ENCODE measurements around the gene SMAP2. TPM values are rescaled to one million over a fixed set of nuclear protein-coding genes. Genes with fewer than 3 reads are reported as not detected.

The SMAP2 gene
- total and polyA plus RNA-seq, 10 of the 15 experiments (the other 5 are each of a cell fraction or from before 2014, with no cell fraction given) = 33.4 to 177 (median 105) TPM

DNA sequence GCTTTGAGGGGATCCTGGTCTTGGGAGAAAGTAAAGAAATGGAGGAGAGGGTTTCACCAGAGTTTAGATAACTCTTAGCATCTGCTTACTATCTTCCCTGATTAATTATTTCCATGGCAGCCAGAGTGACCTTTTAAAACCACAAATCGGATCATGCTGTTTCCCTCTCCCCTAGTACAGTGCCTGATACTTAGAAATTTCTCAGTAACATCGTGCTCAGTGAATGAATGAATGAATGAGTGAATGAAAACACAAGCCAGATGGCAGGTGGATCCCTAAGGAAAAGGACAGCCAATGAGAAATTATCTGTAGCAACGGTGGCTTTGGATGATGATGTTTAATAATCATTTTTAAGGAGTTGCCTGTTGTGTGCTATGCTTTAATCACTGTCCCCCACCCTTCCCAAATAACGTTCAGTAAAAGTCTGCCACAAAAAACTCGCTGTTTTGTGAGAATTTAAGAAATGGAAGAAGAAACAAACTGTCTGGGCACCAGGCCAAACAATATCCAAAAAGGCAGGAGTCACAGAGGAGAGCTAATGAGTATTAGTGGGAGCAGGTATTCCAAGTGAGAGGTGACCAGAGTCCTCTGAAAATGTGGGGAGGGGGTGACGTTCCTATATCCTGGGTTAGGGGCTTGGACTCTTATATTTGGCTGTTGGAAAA is 737 bp upstream of the SMAP2 start:
- Histone ChIP-seq H3K4me1 (ENCODE audit: control insufficient read depth, insufficient read depth, low read length) (peaks cover 9% of the 10 kb centered on the region), H2AFZ (ENCODE audit: control insufficient read depth, low read depth, low read length) (peak overlapping the region; percentile 61), H3K4me2 (ENCODE audit: control insufficient read depth, insufficient read depth) (peak overlapping the region; percentile 32; the same call in 1 of the 2 replicates), H3K27me3 (replicated peaks in 1 of 2; ENCODE audit: control insufficient read depth in 2 of 2, insufficient read depth in 2 of 2, low read length in 1 of 2) (no peaks in the 10 kb centered on the region), H3K9me3 (replicated peaks; ENCODE audit: control insufficient read depth, insufficient read depth, low read length) (no peaks in the 10 kb centered on the region), H3K4me3 (peak overlapping the region; percentile 47; the same call in 1 of the 2 replicates), H3K79me2 (ENCODE audit: control insufficient read depth, insufficient read depth, low read length) (peaks cover 42% of the 10 kb centered on the region), H3K27ac (ENCODE audit: control insufficient read depth, insufficient read depth) (no peak overlapping the region), H3K9ac (ENCODE audit: control insufficient read depth, insufficient read depth, low read length) (no peak overlapping the region), H4K20me1 (ENCODE audit: control insufficient read depth, insufficient read depth) (no peaks in the 10 kb centered on the region), H3K36me3 (ENCODE audit: control insufficient read depth in 2 of 2, insufficient read depth in 2 of 2, low read length in 1 of 2) (peaks cover 0 to 3% of the 10 kb centered on the region in 2 experiments; a peak in 1 of 4 replicates)
- TF ChIP-seq ZNF622 (IDR thresholded peaks at IDR 0.05) (no peak), ZNF24 (IDR thresholded peaks at IDR 0.05) (0 out of 2 replicates have a peak, but pooled peaks have one; percentile 45)
- ChIA-PET POLR2A (interaction anchor here (0.8 to 6.0 kb wide), 8 partner anchors 9 to 220 kb away, joined by 3 to 105 read pairs (median 7); no protein-coding TSS in a partner anchor), CTCF (interaction anchor here (0.6 to 4.4 kb wide), 16 partner anchors 8 to 604 kb away, joined by 3 to 39 read pairs (median 4); no protein-coding TSS in a partner anchor), RAD21 (ENCODE audit: unreplicated experiment) (interaction anchor here (0.7 to 3.1 kb wide), 13 partner anchors 8 to 229 kb away, joined by 3 to 59 read pairs (median 7); no protein-coding TSS in a partner anchor), SMC1A (ENCODE audit: uncharacterized antibody, unreplicated experiment) (interaction anchor here (0.7 to 5.2 kb wide), 10 partner anchors 8 to 220 kb away, joined by 3 to 62 read pairs (median 14); no protein-coding TSS in a partner anchor)
- 41% methylated on average over 6 of the region's 6 CpGs for WGBS (ENCODE audit: insufficient coverage, insufficient replicate concordance, low lambda C conversion rate, missing lambda C conversion rate)
- in situ Hi-C loops (cut with MboI) = no loop called here
- intact Hi-C loops (cut with micrococcal nuclease; ENCODE audit: unreplicated experiment) = no loop called here
- FAIRE-seq = no peak
- no peak for DNase-seq (ENCODE audit: low read depth, low spot score)
- BruUV-seq (replicated peaks) = no TSS peak
- ATAC-seq = no peak

DNA sequence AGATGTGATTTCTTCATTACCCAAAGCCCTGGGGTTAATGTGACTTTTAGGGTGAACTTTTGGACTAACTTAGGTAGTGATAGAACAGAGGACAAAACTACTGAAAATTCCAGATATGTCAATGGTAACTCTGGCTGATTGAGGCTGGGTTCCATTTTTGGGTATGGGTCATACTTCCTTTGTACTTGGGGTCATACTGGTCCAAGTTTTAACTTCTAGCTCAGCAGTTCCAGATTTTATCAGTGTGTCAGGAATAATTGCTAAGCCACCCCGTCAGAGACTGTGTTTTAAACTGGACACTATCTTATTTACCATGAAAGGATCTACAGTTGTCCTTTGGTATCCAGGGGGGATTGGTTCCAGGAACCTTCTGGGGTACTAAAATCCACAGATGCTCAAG is 4.0 kb downstream of the SMAP2 start:
- no peaks in the 10 kb centered on the region for H3K9me3 ChIP-seq (replicated peaks; ENCODE audit: control insufficient read depth, insufficient read depth, low read length)
- CTCF ChIA-PET = interaction anchor here (0.8 to 18.7 kb wide), 5 partner anchors 14 to 191 kb away, joined by 3 to 271 read pairs (median 5); no protein-coding TSS in a partner anchor
- SMC1A ChIA-PET (ENCODE audit: uncharacterized antibody, unreplicated experiment) = interaction anchor here (1.0 to 18.1 kb wide), 7 partner anchors 9 to 224 kb away, joined by 3 to 426 read pairs (median 6); no protein-coding TSS in a partner anchor
- peak overlapping the region; percentile 47; the same call in 1 of the 2 replicates for H3K4me3 ChIP-seq
- peak overlapping the region; percentile 52 for H3K9ac ChIP-seq (ENCODE audit: control insufficient read depth, insufficient read depth, low read length)
- peaks cover 89% of the 10 kb centered on the region for H3K79me2 ChIP-seq (ENCODE audit: control insufficient read depth, insufficient read depth, low read length)
- intact Hi-C loops (cut with micrococcal nuclease; ENCODE audit: unreplicated experiment) = no loop called here
- no peak for DNase-seq (ENCODE audit: low read depth, low spot score)
- FAIRE-seq = no peak
- BruUV-seq (replicated peaks) = no TSS peak
- in situ Hi-C loops (cut with MboI) = no loop called here
- no peak for ATAC-seq
- no peaks in the 10 kb centered on the region for H4K20me1 ChIP-seq (ENCODE audit: control insufficient read depth, insufficient read depth)
- H2AFZ ChIP-seq (ENCODE audit: control insufficient read depth, low read depth, low read length) = no peak overlapping the region
- peak overlapping the region; percentile 68 for H3K27ac ChIP-seq (ENCODE audit: control insufficient read depth, insufficient read depth)
- peaks cover 0 to 15% of the 10 kb centered on the region in 2 experiments; a peak in 2 of 4 replicates for H3K36me3 ChIP-seq (ENCODE audit: control insufficient read depth in 2 of 2, insufficient read depth in 2 of 2, low read length in 1 of 2)
- POLR2A ChIA-PET = interaction anchor here (0.6 to 6.0 kb wide), 7 partner anchors 7 to 74 kb away, joined by 3 to 105 read pairs (median 5); partner anchors contain the start of gene COL9A2
- H3K4me1 ChIP-seq (ENCODE audit: control insufficient read depth, insufficient read depth, low read length) = peaks cover 39% of the 10 kb centered on the region
- WGBS (ENCODE audit: insufficient coverage, insufficient replicate concordance, low lambda C conversion rate, missing lambda C conversion rate) = 35% methylated on average over 1 of the region's 1 CpG
- no peaks in the 10 kb centered on the region for H3K27me3 ChIP-seq (replicated peaks in 1 of 2; ENCODE audit: control insufficient read depth in 2 of 2, insufficient read depth in 2 of 2, low read length in 1 of 2)
- H3K4me2 ChIP-seq (ENCODE audit: control insufficient read depth, insufficient read depth) = peak overlapping the region; percentile 75
- RAD21 ChIA-PET (ENCODE audit: unreplicated experiment) = interaction anchor here (0.8 to 2.1 kb wide), 6 partner anchors 9 to 64 kb away, joined by 3 to 13 read pairs (median 6); no protein-coding TSS in a partner anchor
- TF ChIP-seq CHD2 (IDR thresholded peaks at IDR 0.05; ENCODE audit: borderline replicate concordance, low read depth, low read length) (no peak), CBX5 (IDR thresholded peaks at IDR 0.05; ENCODE audit: low read depth) (no peak), SMAD5 (IDR thresholded peaks at IDR 0.05; ENCODE audit: low read depth) (no peak), ZSCAN29 (IDR thresholded peaks at IDR 0.05) (no peak)
- TF ChIP-seq, protein P1, sequence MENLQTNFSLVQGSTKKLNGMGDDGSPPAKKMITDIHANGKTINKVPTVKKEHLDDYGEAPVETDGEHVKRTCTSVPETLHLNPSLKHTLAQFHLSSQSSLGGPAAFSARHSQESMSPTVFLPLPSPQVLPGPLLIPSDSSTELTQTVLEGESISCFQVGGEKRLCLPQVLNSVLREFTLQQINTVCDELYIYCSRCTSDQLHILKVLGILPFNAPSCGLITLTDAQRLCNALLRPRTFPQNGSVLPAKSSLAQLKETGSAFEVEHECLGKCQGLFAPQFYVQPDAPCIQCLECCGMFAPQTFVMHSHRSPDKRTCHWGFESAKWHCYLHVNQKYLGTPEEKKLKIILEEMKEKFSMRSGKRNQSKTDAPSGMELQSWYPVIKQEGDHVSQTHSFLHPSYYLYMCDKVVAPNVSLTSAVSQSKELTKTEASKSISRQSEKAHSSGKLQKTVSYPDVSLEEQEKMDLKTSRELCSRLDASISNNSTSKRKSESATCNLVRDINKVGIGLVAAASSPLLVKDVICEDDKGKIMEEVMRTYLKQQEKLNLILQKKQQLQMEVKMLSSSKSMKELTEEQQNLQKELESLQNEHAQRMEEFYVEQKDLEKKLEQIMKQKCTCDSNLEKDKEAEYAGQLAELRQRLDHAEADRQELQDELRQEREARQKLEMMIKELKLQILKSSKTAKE (IDR thresholded peaks at IDR 0.05; ENCODE audit: low read depth, poor library complexity, severe bottlenecking) = no peak
- TF ChIP-seq, protein P2, sequence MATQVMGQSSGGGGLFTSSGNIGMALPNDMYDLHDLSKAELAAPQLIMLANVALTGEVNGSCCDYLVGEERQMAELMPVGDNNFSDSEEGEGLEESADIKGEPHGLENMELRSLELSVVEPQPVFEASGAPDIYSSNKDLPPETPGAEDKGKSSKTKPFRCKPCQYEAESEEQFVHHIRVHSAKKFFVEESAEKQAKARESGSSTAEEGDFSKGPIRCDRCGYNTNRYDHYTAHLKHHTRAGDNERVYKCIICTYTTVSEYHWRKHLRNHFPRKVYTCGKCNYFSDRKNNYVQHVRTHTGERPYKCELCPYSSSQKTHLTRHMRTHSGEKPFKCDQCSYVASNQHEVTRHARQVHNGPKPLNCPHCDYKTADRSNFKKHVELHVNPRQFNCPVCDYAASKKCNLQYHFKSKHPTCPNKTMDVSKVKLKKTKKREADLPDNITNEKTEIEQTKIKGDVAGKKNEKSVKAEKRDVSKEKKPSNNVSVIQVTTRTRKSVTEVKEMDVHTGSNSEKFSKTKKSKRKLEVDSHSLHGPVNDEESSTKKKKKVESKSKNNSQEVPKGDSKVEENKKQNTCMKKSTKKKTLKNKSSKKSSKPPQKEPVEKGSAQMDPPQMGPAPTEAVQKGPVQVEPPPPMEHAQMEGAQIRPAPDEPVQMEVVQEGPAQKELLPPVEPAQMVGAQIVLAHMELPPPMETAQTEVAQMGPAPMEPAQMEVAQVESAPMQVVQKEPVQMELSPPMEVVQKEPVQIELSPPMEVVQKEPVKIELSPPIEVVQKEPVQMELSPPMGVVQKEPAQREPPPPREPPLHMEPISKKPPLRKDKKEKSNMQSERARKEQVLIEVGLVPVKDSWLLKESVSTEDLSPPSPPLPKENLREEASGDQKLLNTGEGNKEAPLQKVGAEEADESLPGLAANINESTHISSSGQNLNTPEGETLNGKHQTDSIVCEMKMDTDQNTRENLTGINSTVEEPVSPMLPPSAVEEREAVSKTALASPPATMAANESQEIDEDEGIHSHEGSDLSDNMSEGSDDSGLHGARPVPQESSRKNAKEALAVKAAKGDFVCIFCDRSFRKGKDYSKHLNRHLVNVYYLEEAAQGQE (IDR thresholded peaks at IDR 0.05; ENCODE audit: low read depth, low read length) = no peak

All from GM12878 (cell line).